Measurements from ENCODE around the gene MTMR4.
"Not testable (repeated sequence)": the region's sequence is repeated elsewhere in the genome, so short reads cannot be mapped to it uniquely, and the experiment has no call there.

MTMR4 gene

GRCh38 chr17:58513965-58514769, at the start of gene MTMR4:
Gene MTMR4 (minus strand): TSS chr17:58514638. CDS start chr17:58514407, 231 bp downstream.
- DNase-seq = peak; percentile 82

GRCh38 chr17:58560511-58560910, 46.1 kb upstream of the MTMR4 start:
- DNase-seq = no peak

GRCh38 chr17:58557981-58558380, 43.5 kb upstream of the MTMR4 start:
- DNase-seq = no peak

GRCh38 chr17:58556833-58557250, 42.4 kb upstream of the MTMR4 start:
- no peak for DNase-seq

GRCh38 chr17:58555109-58555508, 40.7 kb upstream of the MTMR4 start:
- DNase-seq = not testable (repeated sequence)

- DNase-seq = peak; percentile 14
Observed at GRCh38 chr17:58541249-58541648, 26.8 kb upstream of the MTMR4 start.

GRCh38 chr17:58539698-58540097, 25.3 kb upstream of the MTMR4 start:
- no peak for DNase-seq

GRCh38 chr17:58538811-58539409, 24.5 kb upstream of the MTMR4 start:
- no peak for DNase-seq

GRCh38 chr17:58537266-58537665, 22.8 kb upstream of the MTMR4 start:
- DNase-seq = no peak

GRCh38 chr17:58536542-58536941, 22.1 kb upstream of the MTMR4 start:
- DNase-seq = no peak

- DNase-seq = no peak
Observed at GRCh38 chr17:58535431-58535830, 21.0 kb upstream of the MTMR4 start.

- DNase-seq = no peak
Observed at GRCh38 chr17:58534901-58535421, 20.5 kb upstream of the MTMR4 start.

- no peak for DNase-seq
Observed at GRCh38 chr17:58534331-58534730, 19.9 kb upstream of the MTMR4 start.

GRCh38 chr17:58533616-58534188, 19.3 kb upstream of the MTMR4 start:
- no peak for DNase-seq

GRCh38 chr17:58532555-58532951, 18.1 kb upstream of the MTMR4 start:
- no peak for DNase-seq

- peak; percentile 33 for DNase-seq
Observed at GRCh38 chr17:58531661-58532554, 17.5 kb upstream of the MTMR4 start.

- no peak for DNase-seq
Observed at GRCh38 chr17:58531122-58531521, 16.7 kb upstream of the MTMR4 start.

GRCh38 chr17:58530655-58531054, 16.2 kb upstream of the MTMR4 start:
- no peak for DNase-seq

GRCh38 chr17:58529275-58529674, 14.8 kb upstream of the MTMR4 start:
- no peak for DNase-seq

GRCh38 chr17:58528443-58528842, 14.0 kb upstream of the MTMR4 start:
- no peak for DNase-seq

- DNase-seq = no peak
Observed at GRCh38 chr17:58527949-58528348, 13.5 kb upstream of the MTMR4 start.

- no peak for DNase-seq
Observed at GRCh38 chr17:58527306-58527705, 12.9 kb upstream of the MTMR4 start.

- DNase-seq = no peak
Observed at GRCh38 chr17:58525239-58525638, 10.8 kb upstream of the MTMR4 start.

All from activated CD4-positive, alpha-beta T cell treated with anti-CD3 and anti-CD28 coated beads, Interleukin-2, amount 50 U/mL, for 16 hours (primary cell).